ENCODE measurements around the gene BST2.

GRCh38 chr19:17418710-17419109 lies 13.3 kb upstream of the BST2 start:
- no peak for TF ChIP-seq CTCF (IDR thresholded peaks at IDR 0.05)
- no peak for TF ChIP-seq POLR2A (IDR thresholded peaks at IDR 0.05)
